Left ventricle myocardium inferior (tissue), 1 donor: ENCODE measurements around the gene SDHC. TPM values are rescaled to one million over a fixed set of nuclear protein-coding genes. Genes with fewer than 3 reads are reported as not detected.
"Not testable (repeated sequence)": the region's sequence is repeated elsewhere in the genome, so short reads cannot be mapped to it uniquely, and the experiment has no call there.

Experiments
- DNase-seq: peaks from one replicate; pipeline ENCODE4 v3.0.0-alpha.2; 2020
- H3K27ac ChIP-seq: fragments of 200-600 bp; replicated peaks from 2 replicates; pipeline ENCODE4 v1.8.0; 2021
- H3K27me3 ChIP-seq: fragments of 200-600 bp; 2 replicates; pipeline ENCODE4 v1.8.0; 2021; ENCODE audit warnings: low read depth
- H3K36me3 ChIP-seq: fragments of 200-600 bp; 2 replicates; pipeline ENCODE4 v1.8.0; 2021
- H3K4me1 ChIP-seq: fragments of 200-600 bp; 2 replicates; pipeline ENCODE4 v1.8.0; 2021
- H3K4me3 ChIP-seq: fragments of 200-600 bp; 2 replicates; pipeline ENCODE4 v1.8.0; 2021; ENCODE audit warnings: mild to moderate bottlenecking, moderate library complexity
- H3K9me3 ChIP-seq: fragments of 200-600 bp; replicated peaks from 2 replicates; pipeline ENCODE4 v1.8.0; 2021
- intact Hi-C: fragments of 100-400 bp; cut with micrococcal nuclease; formaldehyde crosslinking; loops from one replicate; pipeline ENCODE4 v1.11.0; 2022
- total RNA-seq: library from RNA; stranded (reverse); fragmentation: NEBNext Ultra II Directional; extraction: Animal tissue kit (Norgen Biotek cat#: 25700); gene quantifications from one replicate; pipeline ENCODE4 v1.2.1, GENCODE V29; 2021
- TF ChIP-seq, protein P1 (sequence below): fragments of 200-600 bp; IDR thresholded peaks from 2 replicates; pipeline ENCODE4 v1.8.0; 2021; ENCODE audit warnings: antibody characterized with exemption, mild to moderate bottlenecking, borderline replicate concordance
- donor health status: DM: no; HTN: yes; CAD: no; lungs with severe emphysema.

SDHC gene
- total RNA-seq, 1 donor from 2014 or later: 393 TPM

DNA sequence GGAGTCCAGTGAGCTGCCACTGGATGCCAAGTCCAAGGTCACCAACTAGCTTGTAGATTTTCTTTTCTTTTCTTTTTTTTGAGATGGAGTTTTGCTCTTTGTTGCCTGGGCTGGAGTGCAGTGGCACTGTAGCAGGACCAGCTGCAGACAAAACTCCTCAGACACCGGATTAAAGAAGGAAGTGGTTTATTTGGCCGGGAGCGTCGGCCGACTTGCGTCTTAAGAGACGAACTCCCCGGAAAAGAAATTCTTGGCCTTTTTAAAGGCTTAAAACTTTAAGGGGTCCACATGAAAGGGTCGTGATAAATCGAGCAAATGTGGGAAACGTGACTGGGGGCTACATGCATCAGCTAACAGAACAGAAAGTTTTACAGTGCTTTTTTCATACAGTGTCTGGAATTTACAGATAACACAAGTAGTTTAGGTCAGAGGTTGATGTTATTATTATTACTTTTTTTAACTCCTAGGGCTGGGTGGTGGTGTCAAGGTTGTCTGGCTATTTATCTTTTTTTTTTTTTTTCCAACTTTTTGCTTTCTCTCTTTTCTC, 89.9 kb downstream of the SDHC start:
- H3K27ac ChIP-seq: no peak overlapping the region
- H3K27me3 ChIP-seq: no peaks in the 10 kb centered on the region
- H3K4me3 ChIP-seq: no peak overlapping the region
- H3K36me3 ChIP-seq: no peaks in the 10 kb centered on the region
- no peak for DNase-seq
- intact Hi-C loops: no loop called here
- TF ChIP-seq, protein P1, sequence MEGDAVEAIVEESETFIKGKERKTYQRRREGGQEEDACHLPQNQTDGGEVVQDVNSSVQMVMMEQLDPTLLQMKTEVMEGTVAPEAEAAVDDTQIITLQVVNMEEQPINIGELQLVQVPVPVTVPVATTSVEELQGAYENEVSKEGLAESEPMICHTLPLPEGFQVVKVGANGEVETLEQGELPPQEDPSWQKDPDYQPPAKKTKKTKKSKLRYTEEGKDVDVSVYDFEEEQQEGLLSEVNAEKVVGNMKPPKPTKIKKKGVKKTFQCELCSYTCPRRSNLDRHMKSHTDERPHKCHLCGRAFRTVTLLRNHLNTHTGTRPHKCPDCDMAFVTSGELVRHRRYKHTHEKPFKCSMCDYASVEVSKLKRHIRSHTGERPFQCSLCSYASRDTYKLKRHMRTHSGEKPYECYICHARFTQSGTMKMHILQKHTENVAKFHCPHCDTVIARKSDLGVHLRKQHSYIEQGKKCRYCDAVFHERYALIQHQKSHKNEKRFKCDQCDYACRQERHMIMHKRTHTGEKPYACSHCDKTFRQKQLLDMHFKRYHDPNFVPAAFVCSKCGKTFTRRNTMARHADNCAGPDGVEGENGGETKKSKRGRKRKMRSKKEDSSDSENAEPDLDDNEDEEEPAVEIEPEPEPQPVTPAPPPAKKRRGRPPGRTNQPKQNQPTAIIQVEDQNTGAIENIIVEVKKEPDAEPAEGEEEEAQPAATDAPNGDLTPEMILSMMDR: no peak
- no peaks in the 10 kb centered on the region for H3K9me3 ChIP-seq
- H3K4me1 ChIP-seq: peaks cover 29% of the 10 kb centered on the region

DNA sequence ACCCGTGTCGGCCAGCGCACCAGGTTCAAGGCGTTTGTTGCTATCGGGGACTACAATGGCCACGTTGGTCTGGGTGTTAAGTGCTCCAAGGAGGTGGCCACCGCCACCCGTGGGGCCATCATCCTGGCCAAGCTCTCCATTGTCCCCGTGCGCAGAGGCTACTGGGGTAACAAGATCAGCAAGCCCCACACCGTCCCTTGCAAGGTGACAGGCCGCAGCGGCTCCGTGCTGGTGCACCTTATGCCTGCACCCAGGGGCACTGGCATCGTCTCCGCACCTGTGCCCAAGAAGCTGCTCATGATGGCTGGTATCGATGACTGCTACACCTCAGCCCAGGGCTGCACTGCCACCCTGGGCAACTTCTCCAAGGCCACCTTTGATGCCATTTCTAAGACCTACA, 92.4 kb downstream of the SDHC start:
- intact Hi-C loops: not testable (repeated sequence)

DNA sequence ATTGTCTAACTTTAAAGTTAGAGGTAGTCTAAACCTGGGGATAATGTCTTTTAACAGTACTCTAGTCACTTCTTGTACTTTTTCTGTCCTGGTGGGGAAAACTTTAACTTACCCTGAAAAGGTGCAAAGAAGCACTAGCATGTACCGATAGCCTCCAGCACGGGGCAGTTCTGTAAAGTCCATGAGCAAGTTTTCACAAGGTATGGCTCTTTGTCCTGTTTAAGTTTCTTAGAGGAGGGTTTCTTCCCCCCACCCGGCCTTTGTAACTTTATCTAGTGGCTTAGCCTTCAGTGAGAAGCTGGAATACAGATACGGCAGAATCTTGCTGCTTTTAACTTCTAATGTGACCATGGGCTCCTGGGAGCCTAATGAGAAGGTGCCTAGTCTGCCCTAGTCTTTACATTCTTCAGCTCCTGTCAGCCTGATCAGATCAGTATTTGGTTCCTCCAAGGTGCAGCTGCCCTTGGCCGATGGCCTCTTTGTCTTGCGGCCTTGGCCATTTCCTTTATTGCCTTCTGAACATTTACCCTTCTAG, 93.3 kb downstream of the SDHC start:
- no peak for DNase-seq
- TF ChIP-seq, protein P1: no peak
- H3K9me3 ChIP-seq: no peaks in the 10 kb centered on the region
- no peaks in the 10 kb centered on the region for H3K27me3 ChIP-seq
- peaks cover 13% of the 10 kb centered on the region for H3K4me1 ChIP-seq
- intact Hi-C loops: no loop called here
- H3K36me3 ChIP-seq: no peaks in the 10 kb centered on the region
- H3K4me3 ChIP-seq: no peak overlapping the region
- no peak overlapping the region for H3K27ac ChIP-seq

More for the DNA sequence above, 92.4 kb downstream of the SDHC start:
- not testable (repeated sequence) for H3K27me3 ChIP-seq, H3K27ac ChIP-seq, DNase-seq, H3K36me3 ChIP-seq, H3K9me3 ChIP-seq, H3K4me3 ChIP-seq
- H3K4me1 ChIP-seq: peaks cover 13% of the 10 kb centered on the region

DNA sequence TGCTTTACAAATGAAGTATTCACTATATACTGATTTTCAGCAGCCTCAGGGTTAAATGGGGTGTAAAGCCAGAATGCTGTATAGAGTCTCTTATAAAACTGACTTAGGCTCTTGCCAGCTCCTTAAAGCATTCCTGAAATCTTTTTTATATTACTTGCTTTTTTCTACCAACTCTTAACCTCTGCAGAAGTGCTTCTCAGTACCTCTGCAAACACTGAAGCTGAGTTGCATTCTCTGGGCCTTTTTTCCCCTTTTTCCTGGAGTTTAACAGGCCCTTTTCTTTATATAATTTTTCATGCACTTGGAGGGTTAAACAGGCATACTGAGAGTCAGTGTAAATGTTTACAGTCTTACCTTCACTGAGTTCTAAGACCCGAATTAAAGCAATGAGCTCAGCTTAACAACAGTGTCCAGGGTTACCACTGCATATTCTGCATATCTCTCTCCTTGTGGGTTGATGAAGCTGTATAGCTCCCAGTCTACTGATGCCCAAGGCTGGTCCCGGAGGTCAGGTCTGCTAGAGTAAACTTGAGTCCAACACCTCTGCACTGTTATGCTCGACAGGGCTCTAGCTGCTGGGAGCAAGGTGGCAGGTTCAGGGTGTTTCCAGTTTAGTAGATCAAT, 94.4 kb downstream of the SDHC start:
- Histone ChIP-seq H3K9me3 (no peaks in the 10 kb centered on the region), H3K4me1 (peaks cover 13% of the 10 kb centered on the region), H3K36me3 (no peaks in the 10 kb centered on the region), H3K4me3 (no peak overlapping the region), H3K27me3 (no peaks in the 10 kb centered on the region), H3K27ac (no peak overlapping the region)
- TF ChIP-seq, protein P1: no peak
- intact Hi-C loops: no loop called here
- DNase-seq: no peak

DNA sequence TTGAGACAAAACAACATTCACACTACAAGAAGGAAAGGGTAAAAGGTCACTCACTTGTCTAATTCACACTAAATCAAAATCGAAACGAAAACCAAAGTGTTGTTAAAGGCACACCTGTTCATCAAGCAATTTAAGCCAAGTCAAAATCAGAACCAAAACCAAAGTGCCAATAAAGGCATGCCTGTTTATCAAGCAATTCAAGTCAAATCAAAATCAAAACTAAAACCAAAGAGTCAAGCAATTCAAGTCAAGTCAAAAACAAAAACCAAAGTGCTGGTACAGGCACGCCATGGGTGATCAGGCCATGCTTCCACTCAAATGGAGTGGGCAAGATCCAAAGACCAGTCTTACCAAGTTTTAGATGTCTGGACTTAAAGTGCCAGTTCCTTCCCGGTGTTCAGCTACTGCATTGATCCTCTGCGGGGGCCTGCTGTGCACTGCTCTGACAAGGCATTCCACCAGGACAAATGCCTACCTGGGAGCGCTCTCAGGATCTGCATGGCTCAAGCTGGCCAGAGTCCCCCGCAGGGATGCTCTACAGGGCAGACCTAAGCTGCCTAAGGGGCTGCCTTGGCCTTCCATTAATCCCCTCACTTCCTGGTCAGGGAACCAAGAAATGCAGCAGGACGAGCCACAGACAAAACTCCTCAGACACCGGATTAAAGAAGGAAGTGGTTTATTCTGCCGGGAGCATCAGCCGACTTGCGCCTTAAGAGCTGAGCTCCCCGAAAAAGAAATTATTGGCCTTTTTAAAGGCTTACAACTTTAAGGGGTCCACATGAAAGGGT, 95.9 kb downstream of the SDHC start:
- H3K4me3 ChIP-seq, H3K36me3 ChIP-seq, H3K27ac ChIP-seq, H3K27me3 ChIP-seq, H3K9me3 ChIP-seq, intact Hi-C loops, DNase-seq: not testable (repeated sequence)
- H3K4me1 ChIP-seq: peaks cover 13% of the 10 kb centered on the region

DNA sequence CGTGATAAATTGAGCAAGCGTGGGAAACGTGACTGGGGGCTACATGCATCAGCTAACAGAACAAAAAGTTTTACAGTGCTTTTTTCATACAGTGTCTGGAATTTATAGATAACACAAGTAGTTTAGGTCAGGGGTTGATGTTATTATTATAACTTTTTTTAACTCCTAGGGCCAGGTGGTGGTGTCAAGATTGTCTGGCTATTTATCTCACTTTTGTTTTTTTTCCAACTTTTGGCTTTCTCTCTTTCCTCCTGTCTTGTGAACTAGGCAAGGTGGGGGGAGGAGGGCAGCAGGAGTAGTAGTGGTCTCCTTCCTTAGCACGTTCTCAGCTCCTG, 96.4 kb downstream of the SDHC start:
- H3K9me3 ChIP-seq, H3K36me3 ChIP-seq, H3K4me3 ChIP-seq, H3K27me3 ChIP-seq, intact Hi-C loops, DNase-seq, H3K27ac ChIP-seq: not testable (repeated sequence)
- H3K4me1 ChIP-seq: peaks cover 13% of the 10 kb centered on the region

Other genes with a start within 250 kb of the SDHC start
- gene ARHGAP30, start 244.5 kb upstream of the SDHC start, total RNA-seq: 2.4 TPM
- not detected for gene NECTIN4, start 224.8 kb upstream of the SDHC start, total RNA-seq
- gene KLHDC9, start 216.0 kb upstream of the SDHC start, total RNA-seq: 9.1 TPM
- 62.5 TPM for gene PFDN2, start 196.3 kb upstream of the SDHC start, total RNA-seq
- gene NIT1, start 196.3 kb upstream of the SDHC start, total RNA-seq: 31.9 TPM
- gene DEDD, start 181.7 kb upstream of the SDHC start, total RNA-seq: 25.2 TPM
- gene UFC1, start 160.4 kb upstream of the SDHC start, total RNA-seq: 76.4 TPM
- 20.0 TPM for gene USP21, start 154.9 kb upstream of the SDHC start, total RNA-seq
- gene PPOX, start 148.0 kb upstream of the SDHC start, total RNA-seq: 15.2 TPM
- 23.2 TPM for gene B4GALT3, start 136.9 kb upstream of the SDHC start, total RNA-seq
- 14.1 TPM for gene ADAMTS4, start 115.3 kb upstream of the SDHC start, total RNA-seq
- 302 TPM for gene NDUFS2, start 112.0 kb upstream of the SDHC start, total RNA-seq
- 22.0 TPM for gene FCER1G, start 99.1 kb upstream of the SDHC start, total RNA-seq
- not detected for gene APOA2, start 90.8 kb upstream of the SDHC start, total RNA-seq
- 39.3 TPM for gene TOMM40L, start 88.3 kb upstream of the SDHC start, total RNA-seq
- gene NR1I3, start 76.2 kb upstream of the SDHC start, total RNA-seq: not detected
- gene PCP4L1, start 55.6 kb upstream of the SDHC start, total RNA-seq: not detected
- gene MPZ, start 4.4 kb upstream of the SDHC start, total RNA-seq: 3.5 TPM
- gene CFAP126, start 53.5 kb downstream of the SDHC start, total RNA-seq: not detected
- gene FCGR2A, start 191.1 kb downstream of the SDHC start, total RNA-seq: 13.0 TPM
- 0.58 TPM for gene HSPA6, start 210.2 kb downstream of the SDHC start, total RNA-seq
- 15.0 TPM for gene FCGR3A, start 235.4 kb downstream of the SDHC start, total RNA-seq